PC-3 (cell line): ENCODE data around the gene MTCL3.

Source experiments
- CTCF ChIP-seq: fragments of 300-600 bp; sonication (generic); conservative IDR thresholded peaks from 2 replicates; pipeline ENCODE4 v1.5.1; 2017; ENCODE audit warnings: antibody characterized with exemption, low read depth, mild to moderate bottlenecking, low read length
- EZH2 ChIP-seq: fragments of 300-600 bp; sonication (generic); IDR thresholded peaks from one replicate; pipeline ENCODE4 v1.6.1; 2017; ENCODE audit warnings: antibody characterized with exemption, mild to moderate bottlenecking, low read length; ENCODE audit not compliant: unreplicated experiment
- EZH2phosphoT487 ChIP-seq: fragments of 300-600 bp; sonication (generic); IDR thresholded peaks from 2 replicates; pipeline ENCODE4 v1.6.1; 2018; ENCODE audit warnings: mild to moderate bottlenecking, antibody characterized with exemption, low read length, borderline replicate concordance

DNA sequence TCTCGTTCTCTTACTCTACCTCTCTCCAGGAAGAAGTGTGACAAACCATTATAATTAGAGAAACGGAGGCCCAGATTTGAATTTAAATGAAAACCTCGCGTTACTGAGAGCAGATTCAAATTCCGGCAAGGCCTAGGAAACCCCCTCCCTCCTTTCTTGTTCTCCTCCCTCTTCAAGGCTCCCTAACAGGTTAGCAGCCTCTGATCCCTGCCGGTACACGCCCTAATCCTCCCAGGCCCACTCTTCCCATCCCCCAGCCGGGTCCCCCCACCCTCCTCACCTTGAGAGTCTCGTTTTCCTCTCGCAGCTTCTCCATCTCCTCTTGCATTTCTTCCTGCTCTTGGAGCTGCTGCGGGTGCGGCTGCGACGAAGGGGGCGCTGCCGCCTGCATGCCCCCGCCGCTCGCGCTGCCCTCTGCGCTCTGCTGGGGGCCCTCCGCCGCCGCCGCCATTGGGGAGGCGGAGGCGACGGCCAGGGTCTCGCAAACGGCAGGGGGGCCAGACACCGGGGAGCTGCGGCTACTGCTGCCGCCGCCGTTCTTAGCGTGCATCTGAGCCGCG is 3.8 kb downstream of the MTCL3 start:
- TF ChIP-seq EZH2, result no peak
- TF ChIP-seq EZH2phosphoT487, result no peak
- TF ChIP-seq CTCF, result no peak
